GM12875 (cell line): Measurements from ENCODE around the gene CSRP1.

Source experiments
- H3K4me3 ChIP-seq: one replicate; pipeline ENCODE4 v1.5.1; 2011; ENCODE audit warnings: low read depth, low read length, control low read depth
- TF ChIP-seq, protein P1 (sequence below): IDR thresholded peaks from 2 replicates; pipeline ENCODE4 v1.5.1; 2011; ENCODE audit warnings: low read depth, mild to moderate bottlenecking, control low read depth, inconsistent platforms, low read length, moderate library complexity, borderline replicate concordance; ENCODE audit not compliant: insufficient read depth

CSRP1 gene

DNA sequence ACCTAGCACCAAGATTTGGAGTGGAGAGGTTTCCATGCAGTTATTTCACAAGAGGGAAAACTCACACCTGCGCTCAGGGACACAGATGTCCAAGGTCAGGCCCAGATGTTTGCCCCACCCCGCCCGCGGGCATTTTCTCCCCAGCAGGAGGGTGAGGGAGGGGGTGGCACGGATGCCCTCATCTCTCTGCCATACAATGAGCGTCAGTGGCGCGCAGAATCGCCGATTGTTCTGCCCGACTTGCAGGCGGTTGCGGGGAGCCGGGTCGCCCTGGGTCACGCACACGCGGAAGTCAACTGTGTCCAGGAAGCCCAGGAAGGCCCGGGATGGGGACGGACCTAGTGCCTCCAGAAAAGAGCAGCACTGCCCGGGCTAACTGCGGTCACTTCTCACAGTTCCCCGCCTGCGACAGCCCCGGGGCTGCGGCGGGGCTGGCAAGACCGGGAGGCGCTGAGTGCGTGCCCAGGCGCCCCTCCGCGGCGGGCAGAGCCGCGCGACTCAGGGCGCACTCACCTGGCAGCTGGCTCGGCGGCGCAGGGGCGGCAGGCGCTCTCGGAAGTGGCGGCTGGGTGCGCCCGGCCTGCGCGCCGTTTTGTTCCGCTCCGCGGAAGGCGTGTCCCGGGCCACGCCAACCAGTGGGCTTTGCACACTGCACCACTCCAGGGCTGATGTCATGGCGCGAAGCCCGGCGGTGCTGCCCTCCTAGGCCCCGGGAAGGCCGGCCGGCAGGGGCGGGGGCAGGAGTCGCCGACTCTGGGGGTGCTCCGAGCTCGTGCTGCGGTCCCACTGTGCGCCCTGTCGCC is at the start of gene CSRP1:
Gene CSRP1, minus strand, starts transcription at position 567 of the 803 bp plus-strand sequence. CDS start 10,820 bp downstream, outside the sequence.
- peak within 1 kb of the TSS; percentile 67 for H3K4me3 ChIP-seq
- TF ChIP-seq, protein P1, sequence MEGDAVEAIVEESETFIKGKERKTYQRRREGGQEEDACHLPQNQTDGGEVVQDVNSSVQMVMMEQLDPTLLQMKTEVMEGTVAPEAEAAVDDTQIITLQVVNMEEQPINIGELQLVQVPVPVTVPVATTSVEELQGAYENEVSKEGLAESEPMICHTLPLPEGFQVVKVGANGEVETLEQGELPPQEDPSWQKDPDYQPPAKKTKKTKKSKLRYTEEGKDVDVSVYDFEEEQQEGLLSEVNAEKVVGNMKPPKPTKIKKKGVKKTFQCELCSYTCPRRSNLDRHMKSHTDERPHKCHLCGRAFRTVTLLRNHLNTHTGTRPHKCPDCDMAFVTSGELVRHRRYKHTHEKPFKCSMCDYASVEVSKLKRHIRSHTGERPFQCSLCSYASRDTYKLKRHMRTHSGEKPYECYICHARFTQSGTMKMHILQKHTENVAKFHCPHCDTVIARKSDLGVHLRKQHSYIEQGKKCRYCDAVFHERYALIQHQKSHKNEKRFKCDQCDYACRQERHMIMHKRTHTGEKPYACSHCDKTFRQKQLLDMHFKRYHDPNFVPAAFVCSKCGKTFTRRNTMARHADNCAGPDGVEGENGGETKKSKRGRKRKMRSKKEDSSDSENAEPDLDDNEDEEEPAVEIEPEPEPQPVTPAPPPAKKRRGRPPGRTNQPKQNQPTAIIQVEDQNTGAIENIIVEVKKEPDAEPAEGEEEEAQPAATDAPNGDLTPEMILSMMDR = no peak

DNA sequence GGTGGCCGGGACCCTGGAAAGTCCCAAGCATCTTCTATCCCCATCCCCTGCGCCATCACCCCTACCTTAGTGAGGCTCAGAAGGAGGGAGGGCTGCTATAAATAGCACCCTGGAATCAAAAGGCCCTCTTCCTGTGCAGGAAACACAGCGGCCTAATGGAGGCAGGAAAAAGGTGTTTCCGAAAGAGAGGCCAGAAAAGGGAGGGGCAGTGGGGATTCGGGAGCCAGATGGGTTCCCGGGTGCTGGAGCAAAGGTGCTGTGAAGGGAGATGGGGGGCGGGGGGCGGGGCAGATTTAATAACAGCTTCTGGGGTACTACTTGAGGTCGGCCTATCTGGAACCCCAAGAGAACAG is 48.6 kb upstream of the CSRP1 start:
- H3K4me3 ChIP-seq = no peak overlapping the region
- TF ChIP-seq, protein P1 = no peak

DNA sequence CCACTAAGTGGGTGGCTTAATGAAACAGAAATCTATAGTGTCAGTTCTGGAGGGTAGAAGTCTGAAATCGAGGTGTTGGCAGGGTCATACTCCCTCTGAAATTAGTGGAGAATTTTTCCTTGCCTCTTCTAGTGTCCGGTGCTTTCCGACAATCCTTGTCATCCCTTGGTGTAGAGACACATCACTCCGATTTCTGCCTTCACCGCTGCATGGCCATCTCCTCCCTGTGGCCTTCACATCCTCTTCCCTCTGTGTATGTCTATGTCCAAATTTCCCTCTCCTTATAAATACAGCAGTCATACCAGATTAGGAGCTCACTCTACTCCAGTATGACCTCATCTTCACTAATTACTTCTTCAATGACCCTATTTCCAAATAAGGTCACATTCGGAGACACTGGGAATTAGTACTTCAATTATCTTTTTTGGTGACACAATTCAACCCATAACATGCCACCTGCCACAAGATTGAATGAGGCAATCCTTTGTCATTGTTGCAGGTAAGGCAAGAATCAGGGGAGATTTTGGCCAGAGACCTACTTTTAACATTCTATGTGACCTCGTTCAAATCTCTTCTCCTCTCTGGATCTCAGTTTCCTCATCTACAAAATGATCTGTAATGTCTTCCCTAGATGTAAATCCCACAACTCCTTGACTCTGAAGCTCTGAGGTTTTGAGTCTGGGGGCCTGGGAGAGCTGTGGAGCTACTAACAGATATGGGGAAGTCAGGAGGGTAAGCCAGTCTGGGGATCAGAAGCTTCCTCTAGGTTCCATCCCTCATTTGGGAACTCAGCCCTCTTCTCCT is 48.1 kb upstream of the CSRP1 start:
- TF ChIP-seq, protein P1 = no peak

DNA sequence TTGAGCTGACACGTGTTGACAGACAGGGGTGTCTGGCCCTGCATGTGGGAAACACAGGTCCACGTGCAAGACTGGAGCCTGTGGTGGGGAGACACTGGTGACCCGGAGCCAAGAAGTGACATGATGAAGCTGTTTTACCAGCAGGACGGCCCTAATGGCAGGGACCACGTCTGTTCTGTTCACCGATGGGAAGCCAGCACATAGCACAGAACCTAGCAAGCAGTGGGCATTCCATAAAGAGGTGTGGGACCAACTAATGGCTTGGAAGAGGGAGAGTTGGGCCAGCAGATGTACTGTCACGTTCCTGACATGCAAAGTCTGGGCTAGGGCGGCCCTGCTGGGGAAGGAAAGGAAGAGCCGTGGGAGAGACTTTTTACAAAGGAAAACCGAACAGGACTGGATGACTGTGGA is 47.3 kb upstream of the CSRP1 start:
- TF ChIP-seq, protein P1 = no peak
- no peak overlapping the region for H3K4me3 ChIP-seq

More for the DNA sequence above, 48.1 kb upstream of the CSRP1 start:
- H3K4me3 ChIP-seq = no peak overlapping the region

DNA sequence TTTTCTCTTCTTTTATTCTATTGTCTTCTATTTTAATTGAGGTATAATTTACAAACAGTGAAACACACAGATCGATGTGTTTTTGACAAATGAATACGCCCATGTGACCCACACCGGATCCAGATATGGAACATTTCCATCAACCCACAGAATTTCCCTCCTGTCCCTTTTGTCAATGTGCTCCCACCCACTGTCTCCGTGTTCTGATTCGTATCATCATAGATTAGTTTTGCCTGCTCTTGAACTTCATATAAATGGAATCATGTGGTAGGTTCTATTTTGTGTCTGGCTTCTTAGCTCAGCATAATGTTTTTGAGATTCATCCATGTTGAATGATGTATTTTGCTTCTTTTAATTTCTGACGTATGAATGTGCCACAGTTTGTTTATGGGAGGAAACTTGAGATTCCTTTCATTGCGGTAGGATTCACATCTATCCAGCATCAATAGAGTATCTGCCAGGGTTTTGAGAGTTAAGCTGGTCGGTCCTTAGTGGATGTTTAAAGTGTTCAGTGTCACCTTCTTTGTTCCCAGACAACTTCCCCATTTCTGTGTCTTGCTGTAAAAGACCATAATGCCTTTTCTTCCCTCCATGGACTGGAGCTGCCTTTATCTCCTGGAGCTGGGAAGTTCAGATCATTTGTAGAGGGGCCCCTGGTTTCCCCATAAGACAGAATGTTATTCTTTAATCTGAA is 46.7 kb upstream of the CSRP1 start:
- TF ChIP-seq, protein P1 = no peak
- H3K4me3 ChIP-seq = no peak overlapping the region

DNA sequence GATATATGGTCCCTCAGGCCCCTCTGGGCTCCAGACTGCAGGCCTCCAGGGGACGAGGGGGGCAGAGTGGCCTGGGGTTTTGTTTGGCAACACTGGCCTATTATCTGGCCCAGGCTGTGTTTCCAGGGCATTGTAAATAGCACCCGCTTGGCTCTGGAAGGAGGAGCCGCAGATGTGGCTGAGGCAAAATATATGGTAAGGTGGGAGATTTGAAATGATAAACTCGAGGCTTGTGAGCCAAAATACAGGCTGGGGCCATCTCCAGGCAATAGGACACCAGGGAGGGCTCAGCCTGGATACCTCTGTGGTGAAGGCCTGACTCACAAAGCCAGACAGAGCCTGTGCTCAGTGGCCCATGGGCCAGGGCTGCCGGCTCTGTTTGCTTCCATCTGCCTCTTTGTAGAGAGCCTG is 46.0 kb upstream of the CSRP1 start:
- H3K4me3 ChIP-seq = no peak overlapping the region
- TF ChIP-seq, protein P1 = no peak
